ENCODE data around the gene PTPN14. TPM values are rescaled to one million over a fixed set of nuclear protein-coding genes. Genes with fewer than 3 reads are reported as not detected.

PTPN14 gene
- total RNA-seq, 1 donor from 2014 or later, result 20.7 TPM

Other genes starting within 250 kb of the PTPN14 start
- gene CENPF, start 51.6 kb upstream of the PTPN14 start, total RNA-seq, result 117 and 119 TPM in 2 replicates